ENCODE data around the gene RAB35.

Gene RAB35

GRCh38 chr12:120065472-120065871 is 51.1 kb downstream of the RAB35 start:
- H3K4me3 ChIP-seq (replicated peaks; ENCODE audit: low read depth, low read length) = no peak overlapping the region
- no peak for DNase-seq (ENCODE audit: extremely low read depth, low read depth)
- TF ChIP-seq CTCF (IDR thresholded peaks at IDR 0.05; ENCODE audit: low read depth, low read length, missing control alignments) = no peak

- no peak for DNase-seq (ENCODE audit: extremely low read depth, low read depth)
- no peak for TF ChIP-seq CTCF (IDR thresholded peaks at IDR 0.05; ENCODE audit: low read depth, low read length, missing control alignments)
- no peak overlapping the region for H3K4me3 ChIP-seq (replicated peaks; ENCODE audit: low read depth, low read length)
Measured at GRCh38 chr12:120064054-120064940, 52.3 kb downstream of the RAB35 start.

- DNase-seq (ENCODE audit: extremely low read depth, low read depth) = no peak
- no peak for TF ChIP-seq CTCF (IDR thresholded peaks at IDR 0.05; ENCODE audit: low read depth, low read length, missing control alignments)
- no peak overlapping the region for H3K4me3 ChIP-seq (replicated peaks; ENCODE audit: low read depth, low read length)
Measured at GRCh38 chr12:120062976-120063579, 53.5 kb downstream of the RAB35 start.

- TF ChIP-seq CTCF (IDR thresholded peaks at IDR 0.05; ENCODE audit: low read depth, low read length, missing control alignments) = no peak
- DNase-seq (ENCODE audit: extremely low read depth, low read depth) = no peak
- H3K4me3 ChIP-seq (replicated peaks; ENCODE audit: low read depth, low read length) = no peak overlapping the region
Measured at GRCh38 chr12:120061575-120062214, 54.9 kb downstream of the RAB35 start.

- no peak for DNase-seq (ENCODE audit: extremely low read depth, low read depth)
- H3K4me3 ChIP-seq (replicated peaks; ENCODE audit: low read depth, low read length) = no peak overlapping the region
- no peak for TF ChIP-seq CTCF (IDR thresholded peaks at IDR 0.05; ENCODE audit: low read depth, low read length, missing control alignments)
Measured at GRCh38 chr12:120060717-120061116, 55.8 kb downstream of the RAB35 start.

GRCh38 chr12:120060196-120060595 is 56.4 kb downstream of the RAB35 start:
- no peak overlapping the region for H3K4me3 ChIP-seq (replicated peaks; ENCODE audit: low read depth, low read length)
- no peak for DNase-seq (ENCODE audit: extremely low read depth, low read depth)
- TF ChIP-seq CTCF (IDR thresholded peaks at IDR 0.05; ENCODE audit: low read depth, low read length, missing control alignments) = no peak
